Brain pericyte (primary cell): ENCODE results near the gene ACVR1B.
A peak's percentile ranks its signal among the peaks of the same experiment; 100 is the strongest.

Source experiments
- DNase-seq: peaks from one replicate; pipeline ENCODE4 v3.0.0-alpha.2; 2012; ENCODE audit warnings: low read depth, low spot score

The ACVR1B gene

DNA sequence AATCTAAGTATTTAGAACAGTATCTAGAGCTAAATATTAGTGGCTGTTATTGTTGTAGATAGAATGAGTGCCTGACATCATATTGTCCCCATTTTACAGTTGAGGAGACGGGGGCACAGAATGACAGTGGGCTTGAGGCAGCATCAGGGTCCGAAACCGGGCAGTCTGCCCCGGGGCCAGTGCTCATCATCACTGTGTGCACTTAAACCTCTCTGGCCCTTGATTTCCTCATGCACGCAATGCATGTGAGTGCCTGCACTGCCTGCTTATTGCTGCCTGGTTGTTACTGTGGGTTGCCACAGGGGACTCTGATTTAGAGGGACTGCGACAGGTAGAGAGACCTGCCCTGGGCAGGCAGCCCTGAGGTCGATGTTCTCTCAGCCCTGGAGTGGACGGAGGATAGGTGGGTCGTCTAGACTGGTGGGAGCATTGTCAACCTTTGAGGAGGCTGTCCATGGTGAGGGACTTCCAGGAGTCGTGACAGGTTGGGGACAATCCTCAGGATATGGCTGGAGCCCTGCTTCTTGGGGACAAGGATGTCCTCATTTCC lies 34.4 kb upstream of the ACVR1B start:
- no peak for DNase-seq

DNA sequence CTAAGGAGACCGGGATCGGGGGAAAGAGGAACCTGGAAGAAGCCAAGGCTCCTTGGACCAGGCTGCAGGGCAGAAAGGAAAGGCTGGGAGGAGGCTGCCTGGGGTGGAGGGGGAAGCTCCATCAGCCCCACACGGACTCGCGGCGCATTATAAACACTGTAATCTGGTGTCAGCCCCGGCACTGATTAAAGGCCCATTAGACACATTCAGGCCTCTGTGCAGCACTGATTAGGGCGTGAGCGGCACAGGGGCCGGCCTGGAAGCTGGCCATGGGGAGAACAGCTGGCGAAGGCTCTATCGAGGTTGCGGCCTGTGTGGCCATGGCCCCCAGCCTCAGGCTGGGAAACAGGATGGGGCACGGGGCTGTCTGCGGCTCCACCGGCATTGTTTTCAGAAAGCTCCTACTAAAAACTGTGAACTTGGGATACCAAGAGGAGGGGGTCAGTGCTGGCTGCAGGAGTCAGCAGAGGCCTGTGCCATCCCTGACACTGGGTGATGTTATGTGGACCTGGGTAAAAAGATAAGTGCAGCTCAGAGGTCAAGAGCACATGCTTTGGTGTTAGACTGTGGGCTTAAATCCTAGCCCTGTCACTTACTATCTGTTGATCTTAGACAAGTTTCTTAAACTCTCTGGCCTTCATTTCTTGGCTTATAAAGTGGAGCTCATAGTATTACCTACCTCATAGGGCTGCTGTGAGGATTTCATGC lies 33.6 kb upstream of the ACVR1B start:
- DNase-seq, result no peak

DNA sequence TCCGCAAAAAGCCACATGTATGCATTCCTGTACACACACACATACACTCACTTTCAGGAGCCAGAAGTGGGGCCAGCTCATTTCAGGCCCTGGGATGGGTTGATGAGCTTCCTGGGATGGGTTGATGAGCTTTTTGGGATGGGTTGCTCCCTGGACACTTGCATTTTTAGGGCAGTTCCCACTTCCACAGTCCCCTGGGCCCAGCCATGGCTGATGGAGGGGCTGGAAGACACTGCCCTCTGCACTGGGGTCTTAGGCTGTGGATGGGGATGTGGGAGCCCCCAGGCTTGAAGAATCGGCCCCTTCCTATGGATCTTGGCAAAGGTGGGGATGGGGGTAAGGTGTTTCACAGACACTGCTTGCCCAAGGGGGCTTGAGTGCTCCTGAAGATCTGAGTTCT lies 31.5 kb upstream of the ACVR1B start:
- DNase-seq, result no peak

DNA sequence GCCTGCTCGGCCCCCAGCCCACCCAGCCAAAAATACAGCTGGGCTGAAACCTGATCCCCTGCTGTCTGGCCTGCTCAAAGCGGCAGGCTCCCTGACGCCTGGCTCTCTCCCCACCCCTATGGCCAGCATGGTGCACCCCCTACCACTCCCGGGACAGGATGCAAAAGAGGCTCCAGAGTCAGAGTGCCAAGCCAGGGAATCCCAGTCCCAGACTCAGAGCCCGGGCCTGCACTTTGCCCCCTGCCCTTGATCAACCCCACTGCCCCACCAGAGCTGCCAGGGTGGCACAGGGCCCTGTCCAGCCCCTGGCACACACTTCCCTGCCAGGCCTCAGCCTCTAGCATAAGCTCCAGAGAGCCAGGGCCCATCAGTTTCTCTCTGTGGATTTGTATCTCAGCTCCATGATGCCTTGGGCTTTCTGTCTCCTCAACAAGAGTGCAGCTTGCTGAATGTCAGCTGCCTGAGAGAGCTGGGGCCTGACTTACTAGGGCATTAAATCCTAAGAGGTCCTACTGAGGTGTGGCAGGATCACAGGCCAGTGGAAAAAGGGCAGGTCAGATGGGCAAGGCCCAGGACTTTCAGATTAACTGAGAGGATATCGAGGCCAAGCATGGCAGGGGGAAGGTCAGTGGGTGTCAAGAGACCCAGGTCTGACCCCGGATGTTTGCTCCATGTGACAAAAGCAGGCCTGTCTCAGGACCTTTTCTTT lies 30.3 kb upstream of the ACVR1B start:
- no peak for DNase-seq

DNA sequence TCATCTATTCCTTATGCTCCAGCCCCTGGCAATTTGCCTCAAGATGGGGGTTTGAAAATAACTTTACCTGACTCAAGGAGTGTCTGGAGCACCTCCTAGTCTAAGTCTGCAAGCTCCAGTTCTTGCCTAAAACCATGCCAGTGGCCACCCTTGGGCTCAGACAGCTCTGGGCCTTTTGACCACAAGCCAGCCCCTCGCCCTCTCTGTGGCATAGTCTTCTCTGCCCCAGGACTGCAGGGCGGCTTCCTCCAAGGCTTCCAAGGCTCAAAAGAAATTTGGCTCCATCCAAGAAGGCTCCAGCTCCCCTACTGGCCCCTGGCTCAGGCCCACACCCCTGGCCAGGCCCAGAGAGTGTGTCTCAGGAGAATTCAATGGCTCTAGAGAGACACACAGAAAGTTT lies 29.4 kb upstream of the ACVR1B start:
- DNase-seq, result no peak

DNA sequence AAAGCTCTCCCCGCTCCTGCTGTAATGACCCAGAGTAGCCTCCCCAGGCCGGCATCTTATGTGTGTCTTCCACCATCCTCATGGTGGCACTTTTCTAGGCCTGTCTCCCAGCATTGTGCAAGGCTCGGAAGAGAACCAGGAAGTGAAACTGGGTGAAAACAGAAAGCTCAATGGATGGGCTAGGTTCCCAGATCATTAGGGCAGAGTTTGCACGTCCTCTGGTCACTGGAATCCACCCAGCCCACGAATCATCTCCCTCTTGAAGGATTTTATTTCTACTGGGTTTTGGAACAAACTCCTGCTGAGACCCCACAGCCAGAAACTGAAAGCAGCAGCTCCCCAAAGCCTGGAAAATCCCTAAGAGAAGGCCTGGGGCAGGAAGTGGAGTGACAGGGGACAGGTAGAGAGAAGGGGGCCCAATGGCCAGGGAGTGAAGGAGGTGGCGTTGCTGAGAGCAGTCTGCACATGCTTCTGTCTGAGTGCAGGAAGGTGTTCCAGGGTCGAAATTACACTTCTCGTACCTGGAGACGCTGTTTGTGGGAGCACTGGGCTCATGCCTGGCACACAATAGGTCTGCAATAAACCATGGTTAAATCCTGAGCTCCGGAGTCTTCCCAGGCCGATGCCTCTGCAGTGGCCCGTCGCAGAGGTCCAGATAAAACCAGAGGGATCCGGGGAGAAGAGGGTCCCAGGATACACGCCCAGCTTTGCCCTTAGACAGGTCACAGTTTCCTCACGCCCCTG lies 28.6 kb upstream of the ACVR1B start:
- DNase-seq, result no peak

DNA sequence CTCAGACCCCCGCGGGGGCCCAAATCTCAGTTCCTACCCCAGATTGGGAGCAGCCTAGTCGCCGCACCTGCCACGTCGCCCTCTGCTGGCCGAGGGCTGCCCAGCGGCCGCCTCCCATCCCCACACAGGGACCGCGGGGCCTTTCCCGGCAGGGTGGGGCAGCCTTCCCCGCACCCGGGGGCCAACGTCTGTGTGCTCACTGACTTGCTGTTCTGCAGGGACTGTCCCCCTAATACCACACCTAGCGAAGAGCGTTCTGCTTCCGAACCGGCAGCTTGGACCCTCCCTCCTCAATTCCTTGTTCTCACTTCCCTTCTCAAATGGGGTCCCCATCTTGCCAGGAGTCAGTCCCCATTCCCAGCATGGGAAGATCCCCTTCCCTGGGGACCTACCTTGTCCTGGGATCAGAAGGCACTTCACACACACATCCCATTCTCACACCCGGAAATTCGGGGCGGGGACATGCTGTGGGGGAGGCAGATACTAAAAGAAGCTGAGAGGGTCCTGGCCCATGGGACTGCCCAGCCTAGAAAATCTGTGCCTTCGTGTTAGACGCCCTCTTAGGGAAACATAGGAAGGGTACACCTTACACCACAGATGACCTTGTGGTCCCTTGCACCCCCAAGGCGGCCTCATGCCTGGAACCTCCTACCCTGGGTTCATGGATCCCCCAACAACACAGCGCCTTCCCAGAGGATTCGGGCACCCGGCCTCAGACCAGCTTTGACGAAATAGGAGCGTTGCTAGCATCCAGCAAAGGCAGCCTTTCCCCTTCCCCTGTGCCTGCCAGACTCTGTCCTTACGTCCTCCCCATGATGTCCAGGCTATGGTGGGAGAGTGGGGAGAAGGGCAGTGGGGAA lies 27.8 kb upstream of the ACVR1B start:
- no peak for DNase-seq

DNA sequence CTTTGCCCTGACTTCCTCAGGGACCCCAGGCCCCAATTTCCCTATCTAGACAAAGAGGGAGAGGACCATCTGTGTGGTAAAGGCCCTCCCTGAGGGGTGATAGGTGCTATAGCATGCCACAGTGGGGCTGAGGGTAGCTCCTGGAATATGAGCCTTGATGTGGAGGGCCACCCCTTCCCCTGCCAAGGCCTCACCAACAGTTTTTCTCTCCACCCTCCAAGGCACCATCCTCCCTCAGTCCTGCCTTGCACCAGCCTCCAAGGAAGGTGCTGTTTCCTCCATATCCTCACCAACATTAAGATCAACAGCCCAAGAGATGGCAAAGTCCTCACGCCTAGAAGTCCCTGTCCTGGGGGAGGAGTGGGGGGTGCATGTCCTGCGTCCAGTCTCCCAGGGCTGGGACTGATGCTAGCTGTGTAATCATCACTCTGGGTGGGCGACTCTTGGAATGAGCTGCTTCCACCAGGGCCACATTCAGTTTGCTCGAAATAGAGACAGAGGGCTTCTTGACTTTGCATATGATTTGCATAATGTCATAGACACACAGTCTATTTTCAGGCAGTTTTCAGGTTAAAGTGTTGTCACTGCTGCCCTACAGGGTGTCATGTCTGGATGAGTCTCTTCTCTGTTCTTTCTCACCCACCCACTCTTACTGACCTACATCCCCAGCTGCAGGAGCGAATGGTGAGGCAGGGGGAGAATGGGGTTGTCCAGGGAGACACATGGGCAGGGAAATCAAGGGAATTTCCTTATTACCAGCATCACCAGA lies 26.8 kb upstream of the ACVR1B start:
- no peak for DNase-seq

DNA sequence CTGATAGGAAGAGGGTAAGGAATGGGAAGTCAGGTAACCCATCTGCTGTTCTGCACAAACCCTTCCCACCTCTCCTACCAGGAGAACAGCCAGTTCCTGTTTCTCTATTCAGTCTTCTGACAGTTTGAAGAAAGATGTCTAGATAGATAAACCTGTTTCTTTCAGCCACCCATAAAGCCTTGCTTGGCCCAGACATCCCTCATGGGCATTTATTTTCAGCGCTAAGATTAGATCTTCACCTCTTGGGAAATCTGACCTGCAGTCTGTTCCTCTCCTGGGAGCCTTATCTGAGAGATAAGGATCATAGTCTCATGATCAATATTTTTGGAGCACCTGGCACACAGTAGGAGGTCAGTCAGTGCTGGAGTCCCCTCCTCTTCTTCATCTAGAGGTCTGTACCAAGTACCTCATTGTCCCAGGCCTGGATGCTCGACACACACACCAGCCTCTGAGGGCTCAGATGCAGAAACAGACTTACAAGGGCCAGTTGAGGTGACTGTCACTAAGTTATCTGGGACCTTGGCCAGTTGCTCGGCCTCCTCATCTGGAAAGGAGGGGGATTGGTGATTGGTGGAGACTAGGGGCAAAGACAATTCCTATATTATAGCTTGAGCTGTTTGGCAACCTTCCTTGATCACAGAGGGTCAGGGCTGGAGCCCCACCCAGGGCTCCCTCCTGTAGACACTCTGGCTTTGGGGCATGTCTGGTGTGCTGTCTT lies 26.0 kb upstream of the ACVR1B start:
- DNase-seq, result no peak

DNA sequence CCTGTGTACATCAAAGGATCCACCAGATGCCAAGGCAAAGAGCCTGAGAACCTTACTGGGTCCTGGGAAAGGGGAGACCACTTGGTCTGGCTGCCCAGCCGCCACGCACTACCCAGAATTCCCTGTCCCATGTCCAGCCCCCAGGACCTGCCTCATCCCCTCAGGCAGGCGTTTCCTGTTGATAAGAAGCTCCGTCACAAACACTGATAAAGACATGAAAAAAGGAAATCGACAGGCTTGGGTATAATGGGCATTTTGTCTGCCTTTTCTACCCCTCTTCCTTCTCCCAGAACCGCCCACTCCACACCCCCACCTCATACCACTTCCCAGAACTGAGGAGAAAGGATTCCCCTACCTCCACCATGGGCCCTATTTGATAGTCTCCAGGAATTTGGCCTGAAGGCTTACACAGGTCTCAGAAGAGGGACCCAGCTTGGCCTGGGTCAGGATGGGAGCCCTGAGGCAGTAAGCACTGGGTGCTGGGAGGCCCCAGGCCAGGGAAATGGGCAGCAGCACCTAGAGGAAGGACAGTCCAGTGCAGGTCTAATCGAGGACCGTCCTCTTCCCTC lies 25.4 kb upstream of the ACVR1B start:
- DNase-seq, result no peak

DNA sequence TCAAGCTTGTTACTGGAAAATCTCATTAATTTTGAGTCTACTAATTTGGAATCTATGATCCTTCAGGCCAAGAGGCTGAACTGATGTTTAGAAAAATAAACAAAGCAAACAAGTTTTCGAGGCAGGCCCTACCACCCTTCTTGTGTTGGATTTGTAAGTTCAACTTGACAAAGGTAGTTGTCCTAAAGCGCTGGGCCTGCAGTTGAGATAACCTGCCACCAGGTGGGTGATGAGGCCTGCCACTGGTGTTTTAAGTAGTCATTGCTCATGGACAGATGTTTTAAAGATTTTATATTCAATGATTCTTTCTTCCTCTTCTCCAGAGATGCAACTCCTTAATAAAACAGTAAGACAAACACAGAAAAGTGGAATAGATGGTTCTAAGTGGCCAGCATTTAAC lies 24.8 kb upstream of the ACVR1B start:
- DNase-seq, result no peak

DNA sequence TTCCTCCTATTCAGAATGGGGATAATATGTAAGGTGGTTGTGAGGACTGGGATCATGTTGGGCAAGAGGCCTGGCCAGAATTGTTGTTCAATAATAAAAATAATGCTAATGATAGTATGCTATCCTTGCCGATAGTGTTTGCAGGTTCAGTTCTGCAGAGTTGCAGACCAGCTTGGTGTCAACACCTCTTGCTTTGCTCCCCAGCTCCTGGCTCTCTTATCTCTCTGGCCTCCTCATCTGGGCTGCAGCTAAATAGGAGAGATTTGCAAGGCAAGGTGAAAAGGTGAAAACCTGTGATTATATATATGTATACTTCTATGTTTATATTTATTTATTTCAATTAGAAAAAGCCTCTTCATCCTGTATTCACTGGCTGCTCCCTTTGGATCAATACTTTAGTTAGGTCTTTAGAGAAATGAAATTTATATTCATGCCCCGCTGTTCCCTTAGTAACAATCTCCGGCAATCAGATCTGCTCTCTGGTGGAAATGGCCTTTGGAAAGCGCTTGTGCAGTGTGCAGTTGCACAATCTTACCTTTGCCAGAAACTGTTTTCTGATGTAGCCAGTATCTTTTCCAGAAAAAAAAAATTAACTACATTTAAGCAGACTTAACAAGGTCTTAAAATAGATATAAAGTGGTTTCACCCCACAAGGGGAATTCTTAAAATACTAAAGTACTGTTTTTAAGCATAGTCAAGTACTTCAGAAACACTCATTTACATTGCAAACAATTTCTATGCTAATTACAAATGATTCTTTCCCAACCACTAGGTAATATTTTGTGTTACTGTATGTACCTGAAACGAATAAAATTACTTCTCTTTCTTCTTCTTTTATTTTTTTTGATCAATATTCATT lies 19.1 kb upstream of the ACVR1B start:
- no peak for DNase-seq

DNA sequence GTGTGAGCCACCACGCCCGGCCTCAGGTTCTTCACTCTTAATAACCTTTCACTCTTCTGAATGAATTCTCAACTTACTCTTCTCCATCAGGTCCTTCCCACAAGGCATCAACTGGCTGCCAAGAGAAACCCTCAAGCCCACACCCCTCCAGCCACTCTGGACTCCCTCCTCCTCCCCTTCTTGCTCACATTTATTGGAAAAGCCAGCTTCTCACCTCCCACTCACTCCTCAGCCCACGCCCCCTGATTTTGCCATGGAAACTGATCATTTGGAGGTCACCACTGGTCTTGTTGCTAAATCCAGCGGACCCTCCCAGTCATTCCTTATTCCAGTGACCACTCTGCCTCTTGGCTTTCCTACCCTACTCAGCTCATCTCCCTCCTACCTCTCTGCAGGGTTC lies 17.4 kb upstream of the ACVR1B start:
- DNase-seq, result no peak

DNA sequence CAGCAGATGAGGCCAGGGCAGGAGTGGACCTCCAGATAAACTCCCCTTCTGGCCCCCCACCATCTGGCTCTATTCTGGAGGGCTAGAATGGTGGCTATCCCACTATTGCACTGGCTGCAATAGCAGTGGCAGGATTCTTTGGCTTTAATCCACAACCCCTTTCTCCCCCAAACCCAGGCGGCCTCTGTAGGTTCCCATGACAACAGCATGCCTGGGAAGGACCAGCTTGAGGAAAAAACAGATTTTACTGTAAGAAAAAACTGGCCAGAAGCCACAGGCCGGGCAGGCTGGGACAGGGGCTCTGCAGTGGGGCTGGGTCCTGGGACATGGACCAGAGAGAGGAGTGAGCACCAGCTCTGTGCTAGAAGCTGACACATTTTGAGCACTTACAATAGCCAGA lies 13.6 kb upstream of the ACVR1B start:
- no peak for DNase-seq

DNA sequence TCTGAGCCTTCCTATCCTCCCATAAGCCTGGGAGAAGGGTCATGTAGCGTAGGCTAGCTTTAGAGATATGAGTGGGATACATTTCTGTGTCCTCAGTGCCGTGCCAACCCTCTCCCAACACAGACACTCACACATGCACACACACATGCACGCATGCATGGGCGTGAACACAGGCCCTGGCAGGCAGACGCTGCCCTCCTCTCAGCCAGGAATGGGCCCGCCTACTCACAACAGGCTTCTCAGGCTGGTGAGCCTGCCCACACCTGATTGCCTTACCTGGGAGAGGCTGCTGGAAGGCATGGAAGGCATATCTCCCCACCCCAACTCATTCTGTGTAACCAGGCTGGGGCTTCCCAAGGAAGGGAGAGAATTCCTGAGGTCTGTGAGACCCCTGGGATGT lies 12.8 kb upstream of the ACVR1B start:
- no peak for DNase-seq

DNA sequence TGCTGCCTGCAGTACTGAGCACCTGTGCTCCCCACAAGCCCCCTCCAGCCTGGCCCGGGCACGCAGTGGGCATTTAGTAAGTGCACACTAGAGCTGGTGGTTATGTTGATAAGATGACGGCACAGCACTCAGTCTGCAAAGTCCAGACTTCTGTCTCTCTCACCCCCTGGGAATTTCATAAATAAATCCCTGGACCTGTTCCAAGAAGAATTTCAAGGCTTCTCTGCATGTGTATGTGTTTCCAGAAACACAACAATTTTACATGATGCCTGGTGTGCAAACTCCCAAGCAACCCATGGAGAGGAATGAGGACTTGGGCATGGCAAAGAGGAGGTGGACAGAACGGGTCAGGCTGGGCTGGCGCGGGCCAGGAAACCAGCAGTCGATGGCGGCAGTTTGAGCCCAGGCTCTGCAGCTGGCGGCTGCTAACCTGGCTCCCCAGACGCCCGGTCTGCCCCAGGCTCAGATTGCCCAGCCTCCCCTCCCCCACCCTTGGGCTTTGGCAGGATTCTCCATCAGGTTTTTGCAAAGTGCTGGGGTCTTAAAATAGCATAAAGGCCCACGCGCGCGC lies 10.4 kb upstream of the ACVR1B start:
- peak; percentile 57 for DNase-seq

DNA sequence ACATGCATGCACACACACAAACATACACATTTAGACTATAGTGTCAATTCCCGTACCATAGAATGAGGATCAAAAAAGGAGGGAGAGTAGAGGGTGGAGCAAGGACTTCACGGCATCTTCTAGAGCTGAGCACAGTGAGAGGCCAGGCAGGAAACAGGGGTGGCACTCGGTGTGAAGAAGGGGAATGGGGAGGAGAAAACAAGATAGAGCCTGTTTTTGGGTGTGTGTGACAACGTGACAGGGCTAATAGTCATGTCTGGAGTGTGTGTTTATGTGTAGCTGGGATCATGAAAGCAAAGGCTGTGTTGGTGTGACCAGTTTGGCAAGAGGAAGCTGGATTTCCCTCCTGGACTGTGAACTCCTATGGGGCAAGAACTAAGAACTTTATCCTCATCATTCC lies 9.9 kb upstream of the ACVR1B start:
- no peak for DNase-seq

DNA sequence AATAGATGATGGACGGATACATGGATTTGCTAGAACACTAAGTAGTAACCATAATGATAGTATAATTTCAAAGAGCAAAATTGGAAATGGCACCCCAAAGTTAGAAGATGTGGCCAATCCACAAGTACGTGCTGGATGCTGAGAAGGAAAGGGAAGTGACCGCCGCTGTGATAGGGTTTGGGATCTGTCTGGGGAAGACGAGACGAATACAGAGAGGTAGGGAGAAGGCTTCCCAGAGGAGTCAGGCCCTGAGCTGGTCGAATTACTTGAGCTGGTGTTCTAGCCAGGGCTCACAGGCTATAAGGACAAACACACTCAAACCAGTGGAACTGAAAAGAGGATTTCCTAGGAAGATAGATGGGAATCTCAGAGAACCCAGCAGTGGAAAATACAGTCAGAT lies 9.4 kb upstream of the ACVR1B start:
- no peak for DNase-seq
